ENCODE results near the gene TEP1.

The TEP1 gene

DNA sequence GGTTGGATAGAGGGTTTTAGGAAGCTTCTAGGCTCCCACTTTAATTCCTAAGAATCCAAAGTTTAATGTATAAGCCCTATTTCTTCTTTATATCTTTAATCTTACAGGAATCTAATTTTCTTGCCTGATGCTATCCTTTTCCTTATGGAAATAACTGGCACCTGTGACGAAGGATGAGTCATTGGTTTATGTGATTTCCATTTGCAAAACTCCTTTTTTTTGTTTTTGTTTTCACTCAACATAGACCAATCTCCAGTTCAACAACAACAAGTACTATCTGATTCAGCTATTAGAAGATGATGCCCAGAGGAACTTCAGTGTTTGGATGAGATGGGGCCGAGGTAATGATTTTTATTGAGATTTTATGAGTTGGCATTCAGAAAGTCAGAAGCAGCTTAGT, 63.0 kb downstream of the TEP1 start:
- TF ChIP-seq EZH2phosphoT487 (IDR thresholded peaks at IDR 0.05; ENCODE audit: borderline replicate concordance, low read length), result no peak
- Histone ChIP-seq H3K4me1 (ENCODE audit: control insufficient read depth, low read length) (no peaks in the 10 kb centered on the region), H3F3A (ENCODE audit: control insufficient read depth, insufficient read depth) (no peaks in the 10 kb centered on the region), H3K4me3 (ENCODE audit: low read length) (no peak overlapping the region), H3K9me2 (replicated peaks; ENCODE audit: control insufficient read depth, low read length) (no peaks in the 10 kb centered on the region), H3K79me2 (ENCODE audit: control insufficient read depth, low read length) (peaks cover 7% of the 10 kb centered on the region), H3K4me2 (ENCODE audit: low read length) (no peak overlapping the region), H3K36me3 (ENCODE audit: control insufficient read depth, low read length) (peaks cover 90% of the 10 kb centered on the region), H3K27me3 (ENCODE audit: control insufficient read depth, low read length) (no peaks in the 10 kb centered on the region), H3K27ac (ENCODE audit: low read depth, low read length) (no peak overlapping the region), H3K9me3 (ENCODE audit: control insufficient read depth, insufficient read depth, low read length) (no peaks in the 10 kb centered on the region), H4K20me1 (ENCODE audit: control insufficient read depth, insufficient read depth, low read depth, low read length) (no peaks in the 10 kb centered on the region)

DNA sequence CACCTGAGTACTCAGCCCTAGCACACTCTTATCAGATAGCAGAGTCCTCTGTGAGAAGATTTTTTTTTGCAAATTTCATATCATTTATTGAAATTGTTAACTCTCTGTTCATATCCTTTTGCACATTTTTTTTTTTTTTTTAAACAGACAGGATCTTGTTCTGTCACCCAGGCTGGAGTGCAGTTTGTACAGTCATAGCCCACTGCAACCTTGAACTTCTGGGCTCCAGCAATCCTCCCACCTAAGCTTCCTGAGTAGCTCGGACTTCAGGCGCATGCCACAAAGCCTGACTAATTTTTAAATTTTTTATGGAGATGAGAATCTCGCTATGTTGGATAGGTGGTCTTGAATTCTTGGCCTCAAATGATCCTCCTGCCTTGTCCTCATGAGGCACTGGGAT, 65.6 kb downstream of the TEP1 start:
- H3K79me2 ChIP-seq (ENCODE audit: control insufficient read depth, low read length), result peaks cover 26% of the 10 kb centered on the region

DNA sequence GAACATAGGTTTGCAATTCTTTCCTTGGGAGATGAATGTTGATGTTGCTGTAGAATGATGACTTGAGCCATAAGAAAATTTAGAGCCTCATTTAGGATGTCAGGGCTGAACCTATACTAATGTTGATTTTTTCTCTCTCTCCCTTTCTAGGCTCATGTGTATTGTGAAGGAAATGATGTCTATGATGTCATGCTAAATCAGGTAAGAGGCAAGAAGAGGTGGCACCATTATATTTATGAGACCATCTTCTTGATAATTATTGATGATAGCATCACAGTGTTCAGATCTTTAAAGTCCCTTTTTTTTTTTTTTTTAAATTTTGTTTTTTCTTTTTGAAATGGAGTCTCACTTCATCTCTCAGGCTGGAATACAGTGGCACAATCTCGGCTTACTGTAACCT, 66.6 kb downstream of the TEP1 start:
- Histone ChIP-seq H3K9me2 (replicated peaks; ENCODE audit: control insufficient read depth, low read length) (no peaks in the 10 kb centered on the region), H3K27ac (ENCODE audit: low read depth, low read length) (no peak overlapping the region), H4K20me1 (ENCODE audit: control insufficient read depth, insufficient read depth, low read depth, low read length) (no peaks in the 10 kb centered on the region), H3K27me3 (ENCODE audit: control insufficient read depth, low read length) (no peaks in the 10 kb centered on the region), H3K4me2 (ENCODE audit: low read length) (no peak overlapping the region), H3K4me3 (ENCODE audit: low read length) (no peak overlapping the region), H3K9me3 (ENCODE audit: control insufficient read depth, insufficient read depth, low read length) (no peaks in the 10 kb centered on the region), H3K79me2 (ENCODE audit: control insufficient read depth, low read length) (peaks cover 26% of the 10 kb centered on the region), H3F3A (ENCODE audit: control insufficient read depth, insufficient read depth) (peaks cover 7% of the 10 kb centered on the region), H3K4me1 (ENCODE audit: control insufficient read depth, low read length) (peaks cover 11% of the 10 kb centered on the region), H3K36me3 (ENCODE audit: control insufficient read depth, low read length) (peaks cover 72% of the 10 kb centered on the region)
- no peak for TF ChIP-seq EZH2phosphoT487 (IDR thresholded peaks at IDR 0.05; ENCODE audit: borderline replicate concordance, low read length)
- TF ChIP-seq, protein P1, sequence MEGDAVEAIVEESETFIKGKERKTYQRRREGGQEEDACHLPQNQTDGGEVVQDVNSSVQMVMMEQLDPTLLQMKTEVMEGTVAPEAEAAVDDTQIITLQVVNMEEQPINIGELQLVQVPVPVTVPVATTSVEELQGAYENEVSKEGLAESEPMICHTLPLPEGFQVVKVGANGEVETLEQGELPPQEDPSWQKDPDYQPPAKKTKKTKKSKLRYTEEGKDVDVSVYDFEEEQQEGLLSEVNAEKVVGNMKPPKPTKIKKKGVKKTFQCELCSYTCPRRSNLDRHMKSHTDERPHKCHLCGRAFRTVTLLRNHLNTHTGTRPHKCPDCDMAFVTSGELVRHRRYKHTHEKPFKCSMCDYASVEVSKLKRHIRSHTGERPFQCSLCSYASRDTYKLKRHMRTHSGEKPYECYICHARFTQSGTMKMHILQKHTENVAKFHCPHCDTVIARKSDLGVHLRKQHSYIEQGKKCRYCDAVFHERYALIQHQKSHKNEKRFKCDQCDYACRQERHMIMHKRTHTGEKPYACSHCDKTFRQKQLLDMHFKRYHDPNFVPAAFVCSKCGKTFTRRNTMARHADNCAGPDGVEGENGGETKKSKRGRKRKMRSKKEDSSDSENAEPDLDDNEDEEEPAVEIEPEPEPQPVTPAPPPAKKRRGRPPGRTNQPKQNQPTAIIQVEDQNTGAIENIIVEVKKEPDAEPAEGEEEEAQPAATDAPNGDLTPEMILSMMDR (IDR thresholded peaks at IDR 0.05; ENCODE audit: low read depth, low read length, poor library complexity, severe bottlenecking), result no peak

More for the DNA sequence above, 65.6 kb downstream of the TEP1 start:
- no peaks in the 10 kb centered on the region for H3K9me3 ChIP-seq (ENCODE audit: control insufficient read depth, insufficient read depth, low read length)
- no peaks in the 10 kb centered on the region for H3K9me2 ChIP-seq (replicated peaks; ENCODE audit: control insufficient read depth, low read length)
- no peaks in the 10 kb centered on the region for H4K20me1 ChIP-seq (ENCODE audit: control insufficient read depth, insufficient read depth, low read depth, low read length)
- H3K4me3 ChIP-seq (ENCODE audit: low read length), result no peak overlapping the region
- peaks cover 2% of the 10 kb centered on the region; the same call in 1 of the 2 replicates for H3F3A ChIP-seq (ENCODE audit: control insufficient read depth, insufficient read depth)
- H3K27ac ChIP-seq (ENCODE audit: low read depth, low read length), result no peak overlapping the region
- H3K4me1 ChIP-seq (ENCODE audit: control insufficient read depth, low read length), result peaks cover 10% of the 10 kb centered on the region
- no peak overlapping the region for H3K4me2 ChIP-seq (ENCODE audit: low read length)
- no peak for TF ChIP-seq EZH2phosphoT487 (IDR thresholded peaks at IDR 0.05; ENCODE audit: borderline replicate concordance, low read length)
- TF ChIP-seq, protein P1 (IDR thresholded peaks at IDR 0.05; ENCODE audit: low read depth, low read length, poor library complexity, severe bottlenecking), result no peak
- peaks cover 80% of the 10 kb centered on the region for H3K36me3 ChIP-seq (ENCODE audit: control insufficient read depth, low read length)
- no peaks in the 10 kb centered on the region for H3K27me3 ChIP-seq (ENCODE audit: control insufficient read depth, low read length)

DNA sequence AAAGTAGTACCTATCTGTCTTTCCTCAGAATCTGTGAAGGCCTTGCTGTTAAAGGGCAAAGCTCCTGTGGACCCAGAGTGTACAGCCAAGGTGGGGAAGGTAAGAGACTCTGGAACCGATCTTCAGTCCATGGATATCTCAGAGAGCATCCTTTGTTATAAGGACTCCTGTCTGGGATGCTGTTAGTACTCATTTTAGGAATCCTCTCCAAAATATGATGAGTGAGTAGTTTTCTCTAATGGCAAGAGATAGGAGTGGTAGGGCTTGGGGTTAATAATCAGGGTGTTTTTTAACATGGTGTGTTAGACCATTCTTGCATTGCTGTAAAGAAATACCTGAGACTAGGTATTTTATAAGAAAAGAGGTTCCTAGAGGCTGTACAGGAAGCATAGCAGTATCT, 67.9 kb downstream of the TEP1 start:
- no peaks in the 10 kb centered on the region for H3K27me3 ChIP-seq (ENCODE audit: control insufficient read depth, low read length)
- no peak overlapping the region for H3K27ac ChIP-seq (ENCODE audit: low read depth, low read length)
- peaks cover 61% of the 10 kb centered on the region for H3K36me3 ChIP-seq (ENCODE audit: control insufficient read depth, low read length)
- 0 out of 2 replicates have a peak overlapping the region, but pooled peaks have one; percentile 88 for H3K4me2 ChIP-seq (ENCODE audit: low read length)
- no peaks in the 10 kb centered on the region for H3K9me3 ChIP-seq (ENCODE audit: control insufficient read depth, insufficient read depth, low read length)
- peaks cover 17% of the 10 kb centered on the region for H3K4me1 ChIP-seq (ENCODE audit: control insufficient read depth, low read length)
- TF ChIP-seq EZH2phosphoT487 (IDR thresholded peaks at IDR 0.05; ENCODE audit: borderline replicate concordance, low read length), result no peak
- H3K79me2 ChIP-seq (ENCODE audit: control insufficient read depth, low read length), result peaks cover 26% of the 10 kb centered on the region
- no peak overlapping the region for H3K4me3 ChIP-seq (ENCODE audit: low read length)
- peaks cover 16% of the 10 kb centered on the region for H3F3A ChIP-seq (ENCODE audit: control insufficient read depth, insufficient read depth)
- H4K20me1 ChIP-seq (ENCODE audit: control insufficient read depth, insufficient read depth, low read depth, low read length), result no peaks in the 10 kb centered on the region
- H3K9me2 ChIP-seq (replicated peaks; ENCODE audit: control insufficient read depth, low read length), result no peaks in the 10 kb centered on the region

Data from DOHH2 (cell line).